ENCODE measurements around the gene EIF4B.

DNA sequence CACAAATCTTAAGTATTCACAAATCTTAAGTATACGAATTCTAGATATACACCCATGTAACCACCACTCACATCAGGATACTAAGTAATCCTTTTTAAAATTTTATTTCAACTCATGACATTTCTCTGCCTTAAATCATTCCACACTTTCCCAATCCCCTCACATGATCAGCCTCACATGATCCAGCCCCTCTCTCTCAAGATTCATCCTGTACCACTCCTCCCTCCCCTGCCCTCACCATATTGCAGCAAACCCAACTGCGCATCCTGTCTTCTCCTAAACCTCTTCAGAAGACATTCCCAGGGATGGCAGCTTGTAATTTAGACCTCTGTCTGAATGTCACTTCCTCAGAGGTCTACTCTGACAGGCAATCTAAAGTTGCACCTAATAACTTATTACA, 1.7 kb upstream of the EIF4B start:
- TF ChIP-seq, protein P1, sequence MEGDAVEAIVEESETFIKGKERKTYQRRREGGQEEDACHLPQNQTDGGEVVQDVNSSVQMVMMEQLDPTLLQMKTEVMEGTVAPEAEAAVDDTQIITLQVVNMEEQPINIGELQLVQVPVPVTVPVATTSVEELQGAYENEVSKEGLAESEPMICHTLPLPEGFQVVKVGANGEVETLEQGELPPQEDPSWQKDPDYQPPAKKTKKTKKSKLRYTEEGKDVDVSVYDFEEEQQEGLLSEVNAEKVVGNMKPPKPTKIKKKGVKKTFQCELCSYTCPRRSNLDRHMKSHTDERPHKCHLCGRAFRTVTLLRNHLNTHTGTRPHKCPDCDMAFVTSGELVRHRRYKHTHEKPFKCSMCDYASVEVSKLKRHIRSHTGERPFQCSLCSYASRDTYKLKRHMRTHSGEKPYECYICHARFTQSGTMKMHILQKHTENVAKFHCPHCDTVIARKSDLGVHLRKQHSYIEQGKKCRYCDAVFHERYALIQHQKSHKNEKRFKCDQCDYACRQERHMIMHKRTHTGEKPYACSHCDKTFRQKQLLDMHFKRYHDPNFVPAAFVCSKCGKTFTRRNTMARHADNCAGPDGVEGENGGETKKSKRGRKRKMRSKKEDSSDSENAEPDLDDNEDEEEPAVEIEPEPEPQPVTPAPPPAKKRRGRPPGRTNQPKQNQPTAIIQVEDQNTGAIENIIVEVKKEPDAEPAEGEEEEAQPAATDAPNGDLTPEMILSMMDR (IDR thresholded peaks at IDR 0.05): no peak
- TF ChIP-seq POLR2A (IDR thresholded peaks at IDR 0.05): no peak

All from adrenal gland (tissue), 5 donors.